AG04450 (cell line): Measurements from ENCODE around the gene XPO1. TPM values are rescaled to one million over a fixed set of nuclear protein-coding genes. Genes with fewer than 3 reads are reported as not detected.
"Not testable (repeated sequence)": the region's sequence is repeated elsewhere in the genome, so short reads cannot be mapped to it uniquely, and the experiment has no call there.

ENCODE experiments used
- CTCF ChIA-PET: fragments of 300-600, 350-600 bp; formaldehyde crosslinking; extraction: SDS; loops from one replicate; lab custom pipeline; 2022; ENCODE audit warnings: antibody characterized with exemption, inconsistent platforms; lab: Charles Lee
- POLR2A ChIA-PET: fragments of 350-600 bp; formaldehyde crosslinking; extraction: SDS; loops from one replicate; lab custom pipeline; 2021; ENCODE audit warnings: antibody characterized with exemption, inconsistent platforms; lab: Yijun Ruan, JAX
- DNase-seq: peaks from one replicate; pipeline ENCODE4 v3.0.0-alpha.2; 2011; ENCODE audit warnings: low read depth, low spot score
- H3K27ac ChIP-seq: one replicate; pipeline ENCODE4 v1.5.1; 2012; ENCODE audit warnings: low read depth, low read length, control low read depth
- H3K27me3 ChIP-seq: one replicate; pipeline ENCODE4 v1.6.0; 2012; ENCODE audit warnings: low read length; ENCODE audit not compliant: control insufficient read depth, insufficient read depth
- H3K4me3 ChIP-seq: 2 replicates; pipeline ENCODE4 v1.5.1; 2011; ENCODE audit warnings: mild to moderate bottlenecking, low read depth, low read length, control low read depth
- H3K9me3 ChIP-seq: 2 replicates; pipeline ENCODE4 v1.5.1; 2012; ENCODE audit warnings: low read length; ENCODE audit not compliant: control insufficient read depth, insufficient read depth
- CTCF ChIP-seq: IDR thresholded peaks from 2 replicates; pipeline ENCODE4 v1.5.1; 2011; ENCODE audit warnings: low read depth, low read length, control low read depth, inconsistent platforms
- polyA plus RNA-seq: library from polyadenylated mRNA; depleted of rRNA; stranded (reverse); fragments of >200 nt; gene quantifications from 2 replicates; pipeline ENCODE4 v1.2.3, GENCODE V29; 2011

XPO1 gene
- polyA plus RNA-seq, 1 experiment: 143 TPM

- no peak overlapping the region for H3K27ac ChIP-seq
- no peak for DNase-seq
- no peak overlapping the region for H3K4me3 ChIP-seq
- TF ChIP-seq CTCF: no peak
- H3K27me3 ChIP-seq: peaks cover 11% of the 10 kb centered on the region
- no peaks in the 10 kb centered on the region for H3K9me3 ChIP-seq
- CTCF ChIA-PET: no interaction called here
- POLR2A ChIA-PET: no interaction called here
Observed at GRCh38 chr2:61554604-61555003, 16.4 kb upstream of the XPO1 start.

DNA sequence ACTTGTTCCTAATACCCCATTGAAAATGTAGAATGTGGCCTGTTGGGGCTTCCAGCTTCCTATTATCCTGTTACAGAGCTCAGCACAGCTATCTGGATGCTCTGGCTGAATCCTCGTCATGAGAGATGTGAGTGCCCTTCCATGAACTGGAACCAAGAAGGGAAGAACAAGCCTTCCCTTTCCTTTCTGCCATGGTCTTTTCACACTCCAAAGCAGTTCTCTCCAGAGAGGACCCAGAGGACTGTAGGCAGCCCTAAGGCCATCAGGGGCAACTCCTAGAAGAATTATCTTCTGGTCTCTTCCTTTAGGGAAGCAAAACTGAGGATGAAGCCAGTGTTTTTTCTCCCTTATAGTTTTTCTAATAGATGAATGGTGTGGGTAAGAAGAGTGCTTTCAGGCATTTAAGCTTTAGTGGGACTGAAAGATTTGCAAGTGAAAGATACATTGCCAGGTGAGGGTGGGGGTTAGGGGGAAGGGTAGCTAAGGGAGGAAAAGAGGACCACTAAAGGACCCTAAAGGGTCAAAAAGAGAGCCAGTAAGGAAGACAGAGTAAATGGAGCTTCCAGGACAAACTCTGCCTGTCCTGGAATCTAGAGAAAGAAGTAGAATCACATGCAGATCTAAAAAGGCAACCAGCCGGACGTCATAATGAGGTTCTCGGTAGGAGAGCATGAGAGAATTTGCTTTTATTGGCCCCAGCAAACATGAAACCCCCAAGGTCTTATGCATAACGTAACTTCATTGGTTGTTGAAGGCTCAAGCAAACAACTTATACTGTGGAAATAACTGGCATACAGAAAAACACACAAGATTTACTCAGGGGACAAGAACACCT is 12.4 kb upstream of the XPO1 start:
- H3K27ac ChIP-seq: no peak overlapping the region
- peaks cover 8% of the 10 kb centered on the region for H3K27me3 ChIP-seq
- DNase-seq: no peak
- ChIA-PET CTCF (no interaction called here), POLR2A (no interaction called here)
- no peak for TF ChIP-seq CTCF
- H3K9me3 ChIP-seq: no peaks in the 10 kb centered on the region
- no peak overlapping the region for H3K4me3 ChIP-seq

DNA sequence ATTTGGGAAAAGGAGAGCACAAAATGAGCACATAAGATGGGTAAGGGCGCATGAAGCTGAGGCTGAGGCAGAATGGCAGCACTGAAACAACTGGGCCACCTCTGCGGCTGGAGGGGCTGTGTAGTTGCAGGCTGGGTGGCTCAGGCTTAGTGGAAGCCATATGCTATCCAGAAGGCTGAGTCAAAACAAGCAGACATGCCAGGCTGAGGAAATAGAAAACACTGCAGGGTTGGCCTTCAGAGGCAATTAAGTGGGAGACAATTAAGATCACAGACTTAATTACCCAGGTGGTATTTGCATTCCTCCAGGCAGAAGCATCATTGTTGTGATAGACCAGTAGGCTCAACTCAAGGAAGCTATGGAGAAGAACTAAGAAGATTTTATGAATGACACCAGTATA is 11.4 kb upstream of the XPO1 start:
- no peak for TF ChIP-seq CTCF
- H3K27ac ChIP-seq: no peak overlapping the region
- no peaks in the 10 kb centered on the region for H3K9me3 ChIP-seq
- no peak for DNase-seq
- POLR2A ChIA-PET: no interaction called here
- CTCF ChIA-PET: no interaction called here
- peaks cover 8% of the 10 kb centered on the region for H3K27me3 ChIP-seq
- H3K4me3 ChIP-seq: no peak overlapping the region

DNA sequence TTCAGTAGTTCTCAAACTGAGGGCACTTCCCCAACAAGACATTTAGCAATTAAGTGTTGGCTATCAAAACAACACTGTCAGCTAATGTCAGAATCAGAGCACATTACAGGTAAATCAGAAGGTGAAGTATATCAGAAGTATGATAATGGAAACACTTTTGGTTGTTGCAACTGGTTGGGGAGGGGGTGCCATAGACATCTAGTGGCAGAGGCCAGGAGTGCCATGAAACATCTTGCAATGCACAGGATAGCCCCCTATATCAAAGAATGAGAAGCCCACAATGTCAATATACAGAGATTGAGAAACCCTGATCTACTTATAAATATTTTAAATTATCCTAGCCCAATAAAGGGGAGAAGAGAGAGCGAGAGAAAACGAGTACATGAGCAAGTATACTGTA is 4.9 kb upstream of the XPO1 start:
- ChIA-PET CTCF (no interaction called here), POLR2A (no interaction called here)
- no peak for DNase-seq
- Histone ChIP-seq H3K27me3 (no peaks in the 10 kb centered on the region), H3K9me3 (no peaks in the 10 kb centered on the region), H3K4me3 (no peak overlapping the region), H3K27ac (no peak overlapping the region)
- no peak for TF ChIP-seq CTCF

DNA sequence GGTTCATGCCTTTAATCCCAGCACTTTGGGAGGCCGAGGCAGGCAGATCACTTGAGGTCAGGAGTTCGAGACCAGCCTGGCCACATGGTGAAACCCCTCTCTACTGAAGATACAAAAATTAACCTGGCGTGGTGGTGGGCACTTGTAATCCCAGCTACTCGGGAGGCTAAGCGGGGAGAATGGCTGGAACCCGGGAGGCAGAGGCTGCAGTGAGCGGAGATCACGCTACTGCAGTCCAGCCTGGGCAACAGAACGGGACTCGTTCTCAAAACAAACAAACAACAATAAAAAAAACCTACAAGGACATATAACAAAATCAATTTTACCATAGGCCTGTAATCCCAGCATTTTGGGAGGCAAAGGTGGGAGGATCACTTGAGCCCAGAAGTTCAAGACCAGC is 2.0 kb upstream of the XPO1 start:
- DNase-seq, H3K27ac ChIP-seq, CTCF ChIA-PET, H3K27me3 ChIP-seq, H3K9me3 ChIP-seq, H3K4me3 ChIP-seq, POLR2A ChIA-PET: not testable (repeated sequence)
